Suppressor macrophage treated with lipopolysaccharide for 1 hour (primary cell): ENCODE measurements around the gene COX6B1.
A peak's percentile ranks its signal among the peaks of the same experiment; 100 is the strongest.
"Not testable (repeated sequence)": the region's sequence is repeated elsewhere in the genome, so short reads cannot be mapped to it uniquely, and the experiment has no call there.

Experiments
- DNase-seq, 3 donors: peaks; one replicate each; pipeline ENCODE4 v3.0.0-alpha.2; 2020 to 2022

COX6B1 gene

DNA sequence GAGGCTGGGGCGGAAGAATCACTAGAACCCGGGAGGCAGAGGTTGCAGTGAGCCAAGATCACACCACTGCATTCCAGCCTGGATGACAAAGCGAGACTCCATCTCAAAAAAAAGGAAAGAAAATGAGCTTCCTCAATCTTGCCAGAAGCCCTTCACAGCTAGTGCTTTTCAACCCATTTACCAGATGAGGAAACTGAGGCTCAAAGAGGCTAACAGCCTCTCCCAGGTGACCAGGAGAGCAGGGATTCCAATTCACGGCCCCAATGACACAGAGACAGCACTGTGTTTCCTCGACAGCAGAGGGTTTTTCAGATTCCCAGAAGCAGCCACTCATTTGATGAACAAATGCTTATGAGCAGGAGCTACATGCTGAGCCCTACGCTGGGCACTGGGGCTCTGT is 21.4 kb downstream of the COX6B1 start:
- no peak for DNase-seq

DNA sequence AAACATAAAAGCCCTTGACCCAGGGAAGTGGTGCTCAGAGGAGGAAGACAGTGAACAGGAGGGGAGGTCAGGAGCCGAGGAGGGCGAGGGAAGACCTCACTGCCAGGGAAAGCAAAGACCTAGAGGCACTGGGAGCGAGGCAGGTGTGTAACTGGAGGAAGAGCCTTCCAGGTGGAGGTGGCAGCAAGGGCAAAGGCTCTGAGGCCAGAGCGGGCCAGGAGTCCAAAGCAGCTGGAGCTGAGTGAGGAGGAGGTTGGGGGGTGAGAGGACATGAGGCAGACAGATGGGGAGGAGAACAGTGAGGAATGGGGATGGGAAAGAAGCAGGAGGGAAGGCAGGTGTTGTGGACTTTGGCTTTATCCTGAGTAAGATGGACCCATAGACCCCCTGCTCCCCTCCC is 21.9 kb downstream of the COX6B1 start:
- no peak for DNase-seq

DNA sequence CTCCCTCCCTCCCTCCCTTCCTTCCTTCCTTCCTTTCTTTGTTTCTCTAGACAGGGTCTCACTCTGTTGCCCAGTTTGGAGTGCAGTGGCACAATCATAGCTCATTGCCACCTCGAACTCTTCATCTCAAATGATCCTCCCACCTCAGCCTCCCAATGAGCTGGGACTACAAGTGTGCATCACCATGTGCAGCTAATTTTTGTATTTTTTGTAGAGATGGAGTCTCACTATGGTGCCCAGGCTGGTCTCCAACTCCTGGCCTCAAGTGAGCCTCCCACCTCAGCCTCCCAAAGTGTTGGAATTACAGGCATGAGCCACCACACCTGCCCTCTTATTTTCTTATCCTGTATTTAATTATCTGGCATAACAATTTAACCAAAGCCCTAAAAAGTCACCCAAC is 22.6 kb downstream of the COX6B1 start:
- no peak for DNase-seq

- no peak for DNase-seq
These were observed 23.7 kb downstream of the COX6B1 start for GRCh38 chr19:35671818-35672217.

- peak; percentile 68 to 77 (median 74) for DNase-seq
These were observed 25.1 kb downstream of the COX6B1 start for GRCh38 chr19:35673121-35673804.

GRCh38 chr19:35675589-35676140 is 27.5 kb downstream of the COX6B1 start:
- DNase-seq = no peak

DNA sequence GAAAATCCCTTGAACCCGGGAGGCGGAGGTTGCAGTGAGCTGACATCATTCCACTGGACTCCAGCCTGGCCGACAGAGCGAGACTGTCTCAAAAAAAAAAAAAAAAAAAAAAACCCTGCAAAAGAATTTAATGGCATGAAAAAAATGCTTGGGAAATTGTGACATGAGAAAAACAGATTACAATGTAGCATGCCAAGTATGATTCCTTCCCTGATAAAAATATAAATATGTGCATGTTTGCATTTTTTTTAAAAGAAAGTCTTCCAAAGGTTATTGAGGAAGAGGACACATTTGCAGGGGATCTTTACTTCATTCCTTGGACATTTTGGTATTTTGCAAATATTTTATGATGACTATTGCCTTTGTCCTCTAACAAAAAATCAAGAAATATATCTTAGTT is 41.7 kb downstream of the COX6B1 start:
- no peak for DNase-seq

- not testable (repeated sequence) for DNase-seq
These were observed 43.0 kb downstream of the COX6B1 start for GRCh38 chr19:35691106-35691505.

DNA sequence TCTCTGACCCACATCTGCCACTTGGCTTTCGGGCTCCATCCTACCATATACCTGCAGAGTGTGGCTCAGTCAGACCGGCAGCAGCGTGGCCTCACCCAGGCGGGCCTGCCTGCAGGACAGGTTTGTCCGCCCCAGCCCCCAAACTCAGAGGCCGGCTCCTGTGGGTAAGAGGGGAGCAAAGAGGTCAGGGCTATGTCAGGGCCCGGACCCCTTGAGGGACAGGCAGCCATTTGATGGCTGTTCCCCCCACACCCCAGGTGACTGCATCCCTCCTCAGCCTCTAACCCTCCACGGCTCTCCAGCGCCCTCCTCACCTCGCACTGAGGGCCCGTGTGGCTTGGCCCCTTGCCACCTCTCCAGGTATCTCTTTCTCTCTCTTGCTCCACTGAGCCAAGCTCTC is 43.9 kb downstream of the COX6B1 start:
- no peak for DNase-seq

DNA sequence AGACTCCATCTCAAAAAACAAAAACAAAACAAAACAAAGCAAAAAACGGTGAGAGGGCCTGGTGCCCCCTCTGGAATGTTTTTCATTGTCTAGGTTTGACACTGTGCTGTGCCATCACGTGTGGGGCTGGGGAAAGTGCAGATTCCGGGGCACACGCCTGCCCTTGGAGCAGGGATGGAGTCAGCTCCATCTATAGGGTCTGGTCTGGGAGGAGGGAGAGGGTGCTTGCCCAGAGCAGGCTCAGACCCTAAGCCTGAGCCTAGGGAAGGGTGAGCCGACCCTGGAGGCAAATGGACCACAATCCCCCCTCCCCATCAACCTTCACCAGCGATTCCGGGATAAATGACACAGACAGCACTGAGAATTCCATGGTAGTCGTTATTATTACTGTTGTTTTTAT is 45.3 kb downstream of the COX6B1 start:
- no peak for DNase-seq

DNA sequence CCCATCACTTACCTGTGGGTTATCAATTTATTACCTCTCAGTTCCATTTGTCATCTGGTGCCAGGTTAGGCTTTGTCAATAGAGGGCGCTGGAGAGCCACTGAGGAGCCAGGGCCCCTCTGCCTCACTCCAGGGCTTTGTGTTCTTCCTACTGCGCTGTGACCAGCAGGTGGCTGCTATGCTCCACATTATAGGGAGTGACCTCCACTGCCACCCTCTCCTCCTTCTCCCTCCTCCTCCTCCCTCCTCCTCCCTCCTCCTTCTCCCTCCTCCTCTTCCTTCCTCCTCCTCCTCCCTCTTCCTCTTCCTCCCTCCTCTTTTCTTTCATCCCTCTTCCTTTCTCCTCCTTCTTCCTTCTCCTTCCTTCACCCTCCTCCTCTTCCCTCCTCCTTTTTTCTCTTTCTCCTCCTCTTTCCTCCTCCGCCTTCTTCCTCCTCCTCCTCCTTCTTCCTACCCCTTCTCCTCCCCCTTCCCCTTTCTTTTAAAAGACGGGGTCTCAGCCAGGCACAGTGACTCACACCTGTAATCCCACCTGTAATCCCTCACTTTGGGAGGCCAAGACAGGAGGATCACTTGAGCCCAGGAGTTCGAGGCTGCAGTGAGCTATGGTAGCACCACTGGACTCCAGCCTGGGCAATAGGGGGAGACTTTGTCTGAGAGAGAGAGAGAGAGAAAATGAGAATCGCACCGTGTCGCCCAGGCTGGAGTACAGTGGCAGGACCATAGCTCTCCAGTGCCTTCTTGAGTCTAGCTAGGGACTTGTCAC is 45.9 kb downstream of the COX6B1 start:
- peak; percentile 90 to 93 (median 92) for DNase-seq

- DNase-seq = no peak
These were observed 47.8 kb downstream of the COX6B1 start for GRCh38 chr19:35695895-35696422.

DNA sequence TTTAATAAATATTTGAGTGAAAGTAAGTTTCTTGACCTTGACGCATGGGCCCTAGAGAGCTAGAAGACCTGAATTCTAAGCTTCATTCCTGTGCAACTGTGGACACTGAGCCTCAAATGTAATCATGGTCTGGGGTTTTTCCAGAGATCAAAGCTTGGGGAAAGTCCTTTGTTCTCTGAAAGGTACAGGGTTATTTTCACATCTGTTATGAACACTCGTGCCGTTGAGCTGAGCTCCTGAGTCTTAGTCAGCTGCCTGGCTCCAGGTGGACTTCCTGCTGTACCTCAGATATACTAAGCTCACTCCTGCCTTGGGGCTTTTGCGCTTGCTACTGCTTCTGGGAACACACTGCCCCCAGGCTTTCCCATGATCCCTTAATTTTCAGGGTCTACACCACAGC is 48.7 kb downstream of the COX6B1 start:
- DNase-seq = no peak

DNA sequence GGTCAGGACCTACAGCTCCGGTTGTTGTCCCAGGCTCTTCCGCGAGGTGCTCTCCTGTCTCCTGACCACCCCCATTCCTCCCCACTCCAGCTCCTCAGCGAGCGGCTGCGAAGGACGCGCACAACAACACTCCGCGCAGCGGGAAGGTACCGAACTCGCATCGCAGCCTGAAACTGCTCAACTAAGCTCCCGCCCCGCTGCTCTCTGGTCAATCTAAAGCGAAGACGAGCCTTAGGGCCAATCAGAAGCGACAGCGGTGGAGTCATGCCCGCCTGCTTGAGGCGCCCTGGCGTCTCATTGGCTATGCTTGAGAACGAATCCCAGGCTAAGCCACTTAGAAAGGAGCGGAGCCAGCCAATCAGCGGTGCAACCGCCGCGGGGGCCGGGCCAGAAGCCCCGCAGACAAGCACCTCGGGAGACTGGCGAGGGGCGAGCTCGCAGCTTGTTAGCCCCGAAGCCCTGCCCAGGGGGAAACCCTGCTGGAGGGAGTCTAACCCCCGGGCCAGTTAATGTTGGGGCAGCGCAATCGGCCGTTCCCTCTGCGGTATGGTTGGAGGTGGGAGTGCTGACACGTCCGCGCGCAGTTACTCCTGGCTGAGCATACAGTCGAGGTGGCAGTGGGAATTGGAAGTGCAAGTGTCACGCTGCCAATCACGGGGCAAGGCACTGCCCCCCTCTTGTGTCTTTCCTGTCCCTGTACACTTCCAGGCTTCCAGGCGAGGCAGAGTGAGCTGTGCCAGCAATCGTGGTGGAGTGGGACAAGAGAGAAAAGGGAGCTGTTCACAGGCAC is 54.3 kb downstream of the COX6B1 start:
- DNase-seq = peak; percentile 96 to 98 (median 98)

DNA sequence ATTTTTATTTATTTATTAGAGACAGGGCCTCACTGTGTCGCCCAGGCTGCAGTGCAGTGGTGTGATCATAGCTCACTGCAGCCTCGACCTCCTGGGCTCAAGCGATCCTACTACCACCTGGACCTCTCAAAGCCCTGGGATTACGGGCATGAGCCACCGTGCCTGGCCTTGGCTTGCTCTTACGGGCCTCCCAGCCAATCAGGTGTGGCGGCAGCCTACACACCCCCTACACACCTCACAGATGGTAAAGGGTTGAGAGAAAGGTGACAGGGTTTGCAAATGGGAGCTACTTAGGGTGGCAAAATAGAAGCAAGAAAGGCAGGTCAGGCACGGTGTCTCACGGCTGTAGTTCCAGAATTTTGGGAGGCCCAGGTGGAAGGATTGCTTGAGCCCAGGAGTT is 55.2 kb downstream of the COX6B1 start:
- no peak for DNase-seq

- DNase-seq = peak; percentile 42 to 60 (median 52)
These were observed 56.1 kb downstream of the COX6B1 start, which contains the start of gene ZBTB32 for GRCh38 chr19:35704218-35704617. Gene ZBTB32, plus strand, starts transcription at chr19:35704558. Its CDS starts 10,069 bp downstream, at chr19:35714627.
